Sigmoid colon (tissue), 4 donors: ENCODE measurements around the gene IL23A.

Source experiments
- EP300 ChIP-seq, 4 donors: sonication (generic); formaldehyde crosslinking; IDR thresholded peaks; one replicate each; pipeline ENCODE4 v1.6.1; 2017; ENCODE audit warnings: antibody characterized with exemption in 4 of 4
- TF ChIP-seq, protein P1 (sequence below), 4 experiments: fragments of 450-650 bp in 3 of 4; fragments of 200-600 bp in 1 of 4; IDR thresholded peaks; one replicate each; pipeline ENCODE4 v1.5.1; 2016 to 2019; ENCODE audit warnings: antibody characterized with exemption in 4 of 4, mild to moderate bottlenecking in 3 of 4, moderate library complexity in 2 of 4

GRCh38 chr12:56304872-56305590, 33.7 kb upstream of the IL23A start:
- TF ChIP-seq, protein P1, sequence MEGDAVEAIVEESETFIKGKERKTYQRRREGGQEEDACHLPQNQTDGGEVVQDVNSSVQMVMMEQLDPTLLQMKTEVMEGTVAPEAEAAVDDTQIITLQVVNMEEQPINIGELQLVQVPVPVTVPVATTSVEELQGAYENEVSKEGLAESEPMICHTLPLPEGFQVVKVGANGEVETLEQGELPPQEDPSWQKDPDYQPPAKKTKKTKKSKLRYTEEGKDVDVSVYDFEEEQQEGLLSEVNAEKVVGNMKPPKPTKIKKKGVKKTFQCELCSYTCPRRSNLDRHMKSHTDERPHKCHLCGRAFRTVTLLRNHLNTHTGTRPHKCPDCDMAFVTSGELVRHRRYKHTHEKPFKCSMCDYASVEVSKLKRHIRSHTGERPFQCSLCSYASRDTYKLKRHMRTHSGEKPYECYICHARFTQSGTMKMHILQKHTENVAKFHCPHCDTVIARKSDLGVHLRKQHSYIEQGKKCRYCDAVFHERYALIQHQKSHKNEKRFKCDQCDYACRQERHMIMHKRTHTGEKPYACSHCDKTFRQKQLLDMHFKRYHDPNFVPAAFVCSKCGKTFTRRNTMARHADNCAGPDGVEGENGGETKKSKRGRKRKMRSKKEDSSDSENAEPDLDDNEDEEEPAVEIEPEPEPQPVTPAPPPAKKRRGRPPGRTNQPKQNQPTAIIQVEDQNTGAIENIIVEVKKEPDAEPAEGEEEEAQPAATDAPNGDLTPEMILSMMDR (IDR thresholded peaks at IDR 0.05), result no peak
- no peak for TF ChIP-seq EP300 (IDR thresholded peaks at IDR 0.05)
